Adrenal gland (tissue), 12 donors: ENCODE measurements around the gene LNPEP. TPM values are rescaled to one million over a fixed set of nuclear protein-coding genes. Genes with fewer than 3 reads are reported as not detected.

Experiments used
- DNase-seq, 7 donors: peaks; one replicate each; pipeline ENCODE4 v3.0.0-alpha.2; 2019 to 2020
- H3K27ac ChIP-seq, 5 donors: fragments of 200-600 bp; sonication (generic) in 4 of 5; 1 replicate in 3 of 5; 2 replicates in 2 of 5; pipeline versions ENCODE4 v1.5.1 to v1.8.0; 2016 to 2020; ENCODE audit warnings: mild to moderate bottlenecking in 1 of 5
- H3K27me3 ChIP-seq: fragments of 200-600 bp; 2 replicates; pipeline ENCODE4 v1.8.0; 2021
- H3K36me3 ChIP-seq, 2 donors: fragments of 200-600 bp; replicated peaks in 1 of 2; 1 replicate in 1 of 2; 2 replicates in 1 of 2; pipeline versions ENCODE4 v1.5.1 to v1.8.0; 2018 to 2022
- H3K4me1 ChIP-seq, 2 donors: fragments of 200-600 bp; replicated peaks in 1 of 2; 1 replicate in 1 of 2; 2 replicates in 1 of 2; pipeline versions ENCODE4 v1.5.1 to v1.8.0; 2018 to 2021
- H3K4me3 ChIP-seq, 4 donors: fragments of 200-600 bp; sonication (generic) in 3 of 4; one replicate each; pipeline ENCODE4 v1.5.1; 2016 to 2018
- H3K9me3 ChIP-seq, 3 donors: fragments of 200-600 bp; sonication (generic) in 1 of 3; replicated peaks in 1 of 3; 1 replicate in 2 of 3; 2 replicates in 1 of 3; pipeline versions ENCODE4 v1.5.1 to v1.8.0; 2016 to 2021
- POLR2A ChIP-seq, 2 donors: fragments of 450-650 bp; IDR thresholded peaks; one replicate each; pipeline ENCODE4 v1.6.1; 2017; ENCODE audit warnings: antibody characterized with exemption in 2 of 2, mild to moderate bottlenecking in 2 of 2, moderate library complexity in 1 of 2
- WGBS, 4 donors: extraction: QIAGEN DNeasy Blood & Tissue Kit in 2 of 4; methylation state at CpG; one replicate each; pipeline versions ENCODE4 v1.1.5 to v1.1.7; 2013 to 2017; 5-methylcytosine and 5-hydroxymethylcytosine counted together
- intact Hi-C, 2 donors: fragments of 100-400 bp; cut with DNase I; formaldehyde crosslinking; loops; one replicate each; pipeline versions ENCODE4 v1.14.1 to v1.15.0; 2022 to 2023
- polyA plus RNA-seq, 3 donors: library from polyadenylated mRNA; stranded (reverse); fragments of 200-250 nt in 2 of 3; fragments of 350-450 nt in 1 of 3; fragmentation: Illumina TruSeq in 1 of 3; extraction: RNeasy Lipid Tissue Mini Kit (QIAGEN cat#74804) in 1 of 3; gene quantifications; one replicate each; pipeline ENCODE4 v1.2.3, GENCODE V29; 2013 to 2014
- total RNA-seq, 9 donors: library from RNA; depleted of rRNA in 4 of 9; stranded (reverse); fragments of >200 nt in 4 of 9; fragments of 120-200 nt in 1 of 9; fragmentation: NEBNext Ultra II Directional in 1 of 9; extraction: Animal tissue kit (Norgen Biotek cat#: 25700) in 1 of 9; gene quantifications; one replicate each; pipeline versions ENCODE4 v1.1.0 to v1.2.4, GENCODE V29; 2013 to 2023
- TF ChIP-seq, protein P1 (sequence below), 6 experiments: fragments of 450-650 bp in 4 of 6; fragments of 200-600 bp in 2 of 6; sonication (generic) in 1 of 6; IDR thresholded peaks; 1 replicate in 5 of 6; 2 replicates in 1 of 6; pipeline versions ENCODE4 v1.5.1 to v1.8.0; 2016 to 2021; ENCODE audit warnings: antibody characterized with exemption in 6 of 6, mild to moderate bottlenecking in 2 of 6, moderate library complexity in 1 of 6
- donor health status: healthy with polysubstance abuse.
- donor health status: Bipolar disorder and iron deficiency.
- donor health status: DM: yes; HTN: yes; CAD: no.
- donor health status: DM: no; HTN: no; CAD: no.
- donor health status: DM: no; HTN: no; CAD: no.
- donor health status: DM: yes; HTN: yes; CAD: no.

The LNPEP gene
- total and polyA plus RNA-seq, 12 donors, result 2.3 to 35.4 (median 20.8) TPM

DNA sequence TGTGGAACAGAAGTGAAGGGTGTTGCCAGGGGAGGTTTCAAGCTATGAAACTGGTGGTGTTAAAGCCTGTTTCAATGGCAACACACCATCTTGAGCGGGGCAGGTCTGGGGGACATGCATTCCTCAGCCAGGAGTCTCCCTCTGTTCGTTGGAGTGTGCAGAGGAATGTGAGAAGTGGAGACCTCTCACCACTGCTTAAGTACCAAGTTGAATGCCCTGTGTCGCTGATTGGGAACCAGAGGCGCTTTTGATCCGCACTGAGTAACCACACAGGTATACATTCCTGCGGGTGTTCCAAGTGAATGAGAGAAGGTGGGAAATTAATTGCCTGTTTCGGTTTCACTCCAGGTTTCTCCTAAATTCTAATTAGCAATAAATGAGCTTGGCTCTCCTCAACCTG lies 107.1 kb downstream of the LNPEP start:
- WGBS, 4 donors, result 86 to 94% (median 88%) methylated on average over 7 of the region's 7 CpGs
- no peak for DNase-seq
- H3K9me3 ChIP-seq, result no peaks in the 10 kb centered on the region
- H3K27ac ChIP-seq, result no peak overlapping the region
- TF ChIP-seq, protein P1, sequence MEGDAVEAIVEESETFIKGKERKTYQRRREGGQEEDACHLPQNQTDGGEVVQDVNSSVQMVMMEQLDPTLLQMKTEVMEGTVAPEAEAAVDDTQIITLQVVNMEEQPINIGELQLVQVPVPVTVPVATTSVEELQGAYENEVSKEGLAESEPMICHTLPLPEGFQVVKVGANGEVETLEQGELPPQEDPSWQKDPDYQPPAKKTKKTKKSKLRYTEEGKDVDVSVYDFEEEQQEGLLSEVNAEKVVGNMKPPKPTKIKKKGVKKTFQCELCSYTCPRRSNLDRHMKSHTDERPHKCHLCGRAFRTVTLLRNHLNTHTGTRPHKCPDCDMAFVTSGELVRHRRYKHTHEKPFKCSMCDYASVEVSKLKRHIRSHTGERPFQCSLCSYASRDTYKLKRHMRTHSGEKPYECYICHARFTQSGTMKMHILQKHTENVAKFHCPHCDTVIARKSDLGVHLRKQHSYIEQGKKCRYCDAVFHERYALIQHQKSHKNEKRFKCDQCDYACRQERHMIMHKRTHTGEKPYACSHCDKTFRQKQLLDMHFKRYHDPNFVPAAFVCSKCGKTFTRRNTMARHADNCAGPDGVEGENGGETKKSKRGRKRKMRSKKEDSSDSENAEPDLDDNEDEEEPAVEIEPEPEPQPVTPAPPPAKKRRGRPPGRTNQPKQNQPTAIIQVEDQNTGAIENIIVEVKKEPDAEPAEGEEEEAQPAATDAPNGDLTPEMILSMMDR (IDR thresholded peaks at IDR 0.05), result no peak
- TF ChIP-seq POLR2A (IDR thresholded peaks at IDR 0.05), result no peak
- H3K36me3 ChIP-seq, result no peaks in the 10 kb centered on the region
- H3K4me1 ChIP-seq, result no peaks in the 10 kb centered on the region
- H3K27me3 ChIP-seq, result no peaks in the 10 kb centered on the region
- intact Hi-C loops, result no loop called here
- no peak overlapping the region for H3K4me3 ChIP-seq

DNA sequence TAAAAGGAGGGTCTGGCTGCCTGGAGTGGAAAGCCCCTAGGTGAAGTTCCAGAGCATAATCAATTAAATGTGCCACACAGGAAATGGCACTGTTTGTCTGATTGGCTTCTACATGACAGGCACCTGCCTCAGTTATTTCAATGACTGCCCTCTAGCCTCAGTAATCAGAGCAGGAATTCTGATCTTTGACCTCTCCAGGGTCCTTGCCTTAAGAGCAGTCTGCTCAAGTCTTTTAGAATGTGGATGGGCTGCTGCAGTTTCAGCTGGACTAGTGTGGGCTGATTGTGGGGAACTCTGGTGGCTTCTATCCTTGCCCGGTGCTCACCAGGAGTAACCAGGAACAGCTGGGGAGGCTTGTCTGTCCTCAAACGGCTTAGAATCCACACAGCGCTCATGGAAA lies 107.6 kb downstream of the LNPEP start:
- WGBS, 4 donors, result 63 to 74% (median 73%) methylated on average over 3 of the region's 3 CpGs
- no peaks in the 10 kb centered on the region for H3K4me1 ChIP-seq
- DNase-seq, result no peak
- H3K9me3 ChIP-seq, result no peaks in the 10 kb centered on the region
- TF ChIP-seq POLR2A (IDR thresholded peaks at IDR 0.05), result no peak
- TF ChIP-seq, protein P1 (IDR thresholded peaks at IDR 0.05), result no peak
- no peaks in the 10 kb centered on the region for H3K27me3 ChIP-seq
- no peak overlapping the region for H3K4me3 ChIP-seq
- H3K36me3 ChIP-seq, result no peaks in the 10 kb centered on the region
- intact Hi-C loops, result no loop called here
- no peak overlapping the region for H3K27ac ChIP-seq

DNA sequence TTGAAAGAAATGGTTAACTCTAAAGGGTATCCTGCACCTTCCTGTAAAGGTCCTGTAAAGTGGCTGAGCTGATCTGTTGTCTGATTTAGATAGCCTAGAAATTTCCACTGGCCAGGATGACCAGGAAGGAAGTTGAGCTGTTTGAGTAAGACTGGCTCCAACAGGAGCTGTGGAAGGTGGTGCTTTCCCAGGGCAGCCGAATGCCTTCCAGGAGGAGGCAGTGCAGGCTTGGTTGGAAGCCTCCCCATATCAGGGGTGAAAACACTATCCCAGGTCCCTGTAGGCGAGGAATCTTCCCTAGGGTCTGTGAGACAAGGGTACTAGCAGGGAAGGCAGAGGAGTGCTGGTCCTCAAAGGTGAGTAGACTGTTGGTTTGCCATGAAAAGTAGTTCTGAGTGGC lies 108.2 kb downstream of the LNPEP start:
- no peak overlapping the region for H3K27ac ChIP-seq
- H3K36me3 ChIP-seq, result no peaks in the 10 kb centered on the region
- TF ChIP-seq, protein P1 (IDR thresholded peaks at IDR 0.05), result peak in 2 of 6 experiments; percentile 12 to 17
- no peak for TF ChIP-seq POLR2A (IDR thresholded peaks at IDR 0.05)
- H3K4me3 ChIP-seq, result no peak overlapping the region
- H3K9me3 ChIP-seq, result no peaks in the 10 kb centered on the region
- peak in 2 of 7 donors; percentile 25 to 26 for DNase-seq
- no peaks in the 10 kb centered on the region for H3K4me1 ChIP-seq
- WGBS, 4 donors, result 66 to 81% (median 72%) methylated on average over 2 of the region's 2 CpGs
- intact Hi-C loops, result no loop called here
- H3K27me3 ChIP-seq, result no peaks in the 10 kb centered on the region

DNA sequence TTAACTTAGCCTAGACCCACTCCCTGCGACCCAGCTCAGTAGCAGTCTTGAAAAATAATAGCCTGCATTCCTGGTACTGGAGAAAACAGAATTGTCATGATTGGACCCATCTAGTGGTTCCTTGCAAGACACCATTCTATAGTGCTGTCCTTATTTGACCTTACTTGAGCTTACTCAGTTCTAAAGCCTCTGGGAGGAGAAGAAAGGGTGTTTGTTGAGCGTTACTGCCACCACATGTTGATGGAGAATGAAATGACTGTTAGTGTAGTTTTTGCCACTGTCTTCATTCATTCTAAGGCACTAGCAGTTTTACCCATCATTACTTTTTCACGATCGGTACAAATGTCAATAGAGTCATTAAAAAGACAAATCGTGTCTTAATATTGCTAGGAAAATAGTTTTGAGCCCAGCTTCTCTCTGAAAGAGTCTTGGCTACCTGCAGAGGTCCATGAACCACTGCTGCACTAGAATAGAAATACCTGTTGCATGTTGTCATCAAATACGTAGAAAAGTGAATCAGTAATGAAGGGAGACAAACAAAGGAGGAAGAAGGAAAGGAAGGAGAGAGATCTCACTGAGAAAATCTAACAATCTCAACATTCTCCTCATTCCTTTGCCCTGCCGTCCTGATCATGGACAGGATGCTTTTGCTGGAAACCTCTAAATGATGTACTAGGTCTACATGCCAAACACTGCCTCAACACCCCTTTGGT lies 110.5 kb downstream of the LNPEP start:
- 68 to 75% (median 72%) methylated on average over 7 of the region's 7 CpGs for WGBS, 4 donors
- intact Hi-C loops, result no loop called here
- DNase-seq, result no peak
- no peak overlapping the region for H3K4me3 ChIP-seq
- TF ChIP-seq, protein P1 (IDR thresholded peaks at IDR 0.05), result no peak
- no peak for TF ChIP-seq POLR2A (IDR thresholded peaks at IDR 0.05)
- H3K9me3 ChIP-seq, result no peaks in the 10 kb centered on the region
- no peaks in the 10 kb centered on the region for H3K4me1 ChIP-seq
- no peaks in the 10 kb centered on the region for H3K36me3 ChIP-seq
- H3K27me3 ChIP-seq, result no peaks in the 10 kb centered on the region
- H3K27ac ChIP-seq, result no peak overlapping the region
